ENCODE measurements around the gene EXOC2. TPM values are rescaled to one million over a fixed set of nuclear protein-coding genes. Genes with fewer than 3 reads are reported as not detected.

The EXOC2 gene
- total and polyA plus RNA-seq, 10 of the 15 experiments (the other 5 are each of a cell fraction or from before 2014, with no cell fraction given) = 8.7 to 32.8 (median 20.7) TPM

DNA sequence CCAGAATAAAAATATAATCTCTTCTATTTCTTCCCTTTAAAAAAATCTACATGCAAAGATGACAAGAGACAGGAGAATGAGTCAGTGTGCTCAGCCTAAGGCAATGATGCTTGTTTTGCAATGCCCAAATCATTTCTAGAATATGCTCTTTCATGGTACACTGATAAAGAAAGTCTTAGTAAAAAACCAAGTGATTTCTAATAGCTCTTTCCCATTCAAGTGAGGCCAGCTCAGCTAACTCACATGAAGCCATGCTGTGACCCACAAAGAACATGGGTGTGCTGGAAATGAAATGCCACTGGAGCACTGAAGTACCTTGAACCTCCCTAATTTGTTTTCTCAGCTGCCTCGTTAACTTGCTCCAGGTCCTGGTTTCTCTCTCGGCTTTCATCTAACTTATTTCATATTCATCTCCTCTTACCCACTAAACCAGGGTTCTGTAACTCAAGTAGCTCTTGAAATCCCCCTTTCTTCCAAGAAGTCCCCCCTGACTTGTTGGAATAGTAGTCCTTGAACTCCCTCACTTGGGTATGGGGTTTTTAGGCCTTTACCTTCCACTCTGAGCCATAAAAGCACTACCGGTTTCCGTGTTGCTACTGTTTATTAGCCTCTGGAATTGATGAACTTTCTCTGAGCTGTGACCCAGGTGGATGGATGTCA is 208.7 kb downstream of the EXOC2 start (continued):
- TF ChIP-seq, protein P1, sequence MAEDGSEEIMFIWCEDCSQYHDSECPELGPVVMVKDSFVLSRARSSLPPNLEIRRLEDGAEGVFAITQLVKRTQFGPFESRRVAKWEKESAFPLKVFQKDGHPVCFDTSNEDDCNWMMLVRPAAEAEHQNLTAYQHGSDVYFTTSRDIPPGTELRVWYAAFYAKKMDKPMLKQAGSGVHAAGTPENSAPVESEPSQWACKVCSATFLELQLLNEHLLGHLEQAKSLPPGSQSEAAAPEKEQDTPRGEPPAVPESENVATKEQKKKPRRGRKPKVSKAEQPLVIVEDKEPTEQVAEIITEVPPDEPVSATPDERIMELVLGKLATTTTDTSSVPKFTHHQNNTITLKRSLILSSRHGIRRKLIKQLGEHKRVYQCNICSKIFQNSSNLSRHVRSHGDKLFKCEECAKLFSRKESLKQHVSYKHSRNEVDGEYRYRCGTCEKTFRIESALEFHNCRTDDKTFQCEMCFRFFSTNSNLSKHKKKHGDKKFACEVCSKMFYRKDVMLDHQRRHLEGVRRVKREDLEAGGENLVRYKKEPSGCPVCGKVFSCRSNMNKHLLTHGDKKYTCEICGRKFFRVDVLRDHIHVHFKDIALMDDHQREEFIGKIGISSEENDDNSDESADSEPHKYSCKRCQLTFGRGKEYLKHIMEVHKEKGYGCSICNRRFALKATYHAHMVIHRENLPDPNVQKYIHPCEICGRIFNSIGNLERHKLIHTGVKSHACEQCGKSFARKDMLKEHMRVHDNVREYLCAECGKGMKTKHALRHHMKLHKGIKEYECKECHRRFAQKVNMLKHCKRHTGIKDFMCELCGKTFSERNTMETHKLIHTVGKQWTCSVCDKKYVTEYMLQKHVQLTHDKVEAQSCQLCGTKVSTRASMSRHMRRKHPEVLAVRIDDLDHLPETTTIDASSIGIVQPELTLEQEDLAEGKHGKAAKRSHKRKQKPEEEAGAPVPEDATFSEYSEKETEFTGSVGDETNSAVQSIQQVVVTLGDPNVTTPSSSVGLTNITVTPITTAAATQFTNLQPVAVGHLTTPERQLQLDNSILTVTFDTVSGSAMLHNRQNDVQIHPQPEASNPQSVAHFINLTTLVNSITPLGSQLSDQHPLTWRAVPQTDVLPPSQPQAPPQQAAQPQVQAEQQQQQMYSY (CRISPR knock-in tag; IDR thresholded peaks at IDR 0.05) = no peak
- TF ChIP-seq, protein P2, sequence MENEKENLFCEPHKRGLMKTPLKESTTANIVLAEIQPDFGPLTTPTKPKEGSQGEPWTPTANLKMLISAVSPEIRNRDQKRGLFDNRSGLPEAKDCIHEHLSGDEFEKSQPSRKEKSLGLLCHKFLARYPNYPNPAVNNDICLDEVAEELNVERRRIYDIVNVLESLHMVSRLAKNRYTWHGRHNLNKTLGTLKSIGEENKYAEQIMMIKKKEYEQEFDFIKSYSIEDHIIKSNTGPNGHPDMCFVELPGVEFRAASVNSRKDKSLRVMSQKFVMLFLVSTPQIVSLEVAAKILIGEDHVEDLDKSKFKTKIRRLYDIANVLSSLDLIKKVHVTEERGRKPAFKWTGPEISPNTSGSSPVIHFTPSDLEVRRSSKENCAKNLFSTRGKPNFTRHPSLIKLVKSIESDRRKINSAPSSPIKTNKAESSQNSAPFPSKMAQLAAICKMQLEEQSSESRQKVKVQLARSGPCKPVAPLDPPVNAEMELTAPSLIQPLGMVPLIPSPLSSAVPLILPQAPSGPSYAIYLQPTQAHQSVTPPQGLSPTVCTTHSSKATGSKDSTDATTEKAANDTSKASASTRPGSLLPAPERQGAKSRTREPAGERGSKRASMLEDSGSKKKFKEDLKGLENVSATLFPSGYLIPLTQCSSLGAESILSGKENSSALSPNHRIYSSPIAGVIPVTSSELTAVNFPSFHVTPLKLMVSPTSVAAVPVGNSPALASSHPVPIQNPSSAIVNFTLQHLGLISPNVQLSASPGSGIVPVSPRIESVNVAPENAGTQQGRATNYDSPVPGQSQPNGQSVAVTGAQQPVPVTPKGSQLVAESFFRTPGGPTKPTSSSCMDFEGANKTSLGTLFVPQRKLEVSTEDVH (IDR thresholded peaks at IDR 0.05; ENCODE audit: low read depth, partially characterized antibody) = no peak

DNA sequence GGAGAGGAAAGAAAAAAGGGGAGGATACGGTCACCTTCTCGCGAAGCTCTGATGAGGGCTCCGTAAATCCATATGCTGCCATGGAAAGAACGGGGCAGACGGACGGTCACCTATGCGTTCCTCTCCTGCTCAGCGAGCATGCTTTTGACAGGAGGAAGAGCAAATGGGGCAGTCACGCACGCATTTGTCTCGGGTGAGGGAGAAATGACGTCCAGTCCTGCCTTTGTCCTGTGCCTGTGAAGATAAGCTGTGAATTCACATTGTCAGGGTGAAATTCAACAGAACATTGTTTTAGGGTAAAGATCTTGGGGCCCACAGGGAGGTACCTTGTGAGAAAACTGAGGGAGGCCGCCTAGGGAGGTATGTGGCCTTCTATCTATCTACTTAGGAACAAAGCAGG is 217.6 kb downstream of the EXOC2 start:
- H3K27me3 ChIP-seq (replicated peaks in 1 of 2; ENCODE audit: control insufficient read depth in 2 of 2, insufficient read depth in 2 of 2, low read length in 1 of 2) = no peaks in the 10 kb centered on the region
- no peaks in the 10 kb centered on the region for H3K79me2 ChIP-seq (ENCODE audit: control insufficient read depth, insufficient read depth, low read length)
- ChIA-PET RAD21 (ENCODE audit: unreplicated experiment) (interaction anchor here (0.7 to 3.5 kb wide), 15 partner anchors 9 to 286 kb away, joined by 3 to 24 read pairs (median 3); no protein-coding TSS in a partner anchor), SMC1A (ENCODE audit: uncharacterized antibody, unreplicated experiment) (interaction anchor here (0.9 to 3.9 kb wide), 17 partner anchors 10 to 118 kb away, joined by 3 to 22 read pairs (median 4); partner anchors contain the start of gene IRF4), CTCF (interaction anchor here (0.9 to 1.8 kb wide), 7 partner anchors 10 to 287 kb away, joined by 3 to 11 read pairs (median 5); no protein-coding TSS in a partner anchor), POLR2A (interaction anchor here (0.5 to 1.5 kb wide), 4 partner anchors 14 to 42 kb away, joined by 3 to 6 read pairs (median 3); no protein-coding TSS in a partner anchor)
- H3K36me3 ChIP-seq (ENCODE audit: control insufficient read depth in 2 of 2, insufficient read depth in 2 of 2, low read length in 1 of 2) = no peaks in the 10 kb centered on the region
- intact Hi-C loops (cut with micrococcal nuclease; ENCODE audit: unreplicated experiment) = no loop called here
- TF ChIP-seq FOXM1 (IDR thresholded peaks at IDR 0.05; ENCODE audit: low read depth, low read length) = no peak
- TF ChIP-seq, protein P3, sequence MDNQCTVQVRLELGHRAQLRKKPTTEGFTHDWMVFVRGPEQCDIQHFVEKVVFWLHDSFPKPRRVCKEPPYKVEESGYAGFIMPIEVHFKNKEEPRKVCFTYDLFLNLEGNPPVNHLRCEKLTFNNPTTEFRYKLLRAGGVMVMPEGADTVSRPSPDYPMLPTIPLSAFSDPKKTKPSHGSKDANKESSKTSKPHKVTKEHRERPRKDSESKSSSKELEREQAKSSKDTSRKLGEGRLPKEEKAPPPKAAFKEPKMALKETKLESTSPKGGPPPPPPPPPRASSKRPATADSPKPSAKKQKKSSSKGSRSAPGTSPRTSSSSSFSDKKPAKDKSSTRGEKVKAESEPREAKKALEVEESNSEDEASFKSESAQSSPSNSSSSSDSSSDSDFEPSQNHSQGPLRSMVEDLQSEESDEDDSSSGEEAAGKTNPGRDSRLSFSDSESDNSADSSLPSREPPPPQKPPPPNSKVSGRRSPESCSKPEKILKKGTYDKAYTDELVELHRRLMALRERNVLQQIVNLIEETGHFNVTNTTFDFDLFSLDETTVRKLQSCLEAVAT (IDR thresholded peaks at IDR 0.05) = 0 out of 2 replicates have a peak, but pooled peaks have one; percentile 9
- DNase-seq (ENCODE audit: low read depth, low spot score) = no peak
- H3K4me1 ChIP-seq (ENCODE audit: control insufficient read depth, insufficient read depth, low read length) = peaks cover 32% of the 10 kb centered on the region
- FAIRE-seq = no peak
- H3K27ac ChIP-seq (ENCODE audit: control insufficient read depth, insufficient read depth) = no peak overlapping the region
- no peak overlapping the region for H3K9ac ChIP-seq (ENCODE audit: control insufficient read depth, insufficient read depth, low read length)
- 78% methylated on average over 14 of the region's 14 CpGs for WGBS (ENCODE audit: insufficient coverage, insufficient replicate concordance, low lambda C conversion rate, missing lambda C conversion rate)
- no TSS peak for BruUV-seq (replicated peaks)
- H3K4me2 ChIP-seq (ENCODE audit: control insufficient read depth, insufficient read depth) = peak overlapping the region; percentile 71
- no peak overlapping the region; the same call in 1 of the 2 replicates for H2AFZ ChIP-seq (ENCODE audit: control insufficient read depth, low read depth, low read length)
- in situ Hi-C loops (cut with MboI) = no loop called here
- no peak overlapping the region for H3K4me3 ChIP-seq
- ATAC-seq = no peak
- H4K20me1 ChIP-seq (ENCODE audit: control insufficient read depth, insufficient read depth) = no peaks in the 10 kb centered on the region
- H3K9me3 ChIP-seq (replicated peaks; ENCODE audit: control insufficient read depth, insufficient read depth, low read length) = no peaks in the 10 kb centered on the region
